Subcutaneous adipose tissue (tissue), 4 donors: ENCODE measurements around the gene CERCAM. TPM values are rescaled to one million over a fixed set of nuclear protein-coding genes. Genes with fewer than 3 reads are reported as not detected.

Experiments used
- total RNA-seq, 4 donors: library from RNA; depleted of rRNA; stranded (reverse); fragments of >200 nt; gene quantifications; one replicate each; pipeline ENCODE4 v1.1.0, GENCODE V29; 2016
- TF ChIP-seq, protein P1 (sequence below): fragments of 450-650 bp; IDR thresholded peaks from one replicate; pipeline ENCODE4 v1.5.1; 2016; ENCODE audit warnings: low read depth, mild to moderate bottlenecking, control low read depth, antibody characterized with exemption, moderate library complexity

CERCAM gene
- total RNA-seq, 4 donors from 2014 or later: 8.3 to 34.7 (median 31.4) TPM

DNA sequence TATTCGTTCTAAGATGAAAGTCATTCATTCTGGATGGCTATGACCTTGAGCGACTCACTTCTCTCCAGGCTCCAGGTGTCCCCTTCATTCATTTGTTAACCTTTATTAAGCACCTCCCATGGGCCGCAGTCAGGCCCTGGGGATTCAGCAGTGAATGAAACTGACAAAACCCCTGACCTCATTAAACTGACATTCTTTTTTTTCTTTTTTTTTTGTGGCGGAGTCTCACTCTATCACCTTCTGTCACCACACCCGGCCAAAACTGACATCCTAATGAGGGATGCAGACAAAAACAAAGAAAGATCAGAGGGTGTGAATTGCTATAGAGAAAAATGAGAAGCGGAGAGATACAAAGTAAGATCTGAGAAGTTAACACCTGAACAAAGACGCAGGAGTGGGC lies 18.6 kb downstream of the CERCAM start:
- TF ChIP-seq, protein P1, sequence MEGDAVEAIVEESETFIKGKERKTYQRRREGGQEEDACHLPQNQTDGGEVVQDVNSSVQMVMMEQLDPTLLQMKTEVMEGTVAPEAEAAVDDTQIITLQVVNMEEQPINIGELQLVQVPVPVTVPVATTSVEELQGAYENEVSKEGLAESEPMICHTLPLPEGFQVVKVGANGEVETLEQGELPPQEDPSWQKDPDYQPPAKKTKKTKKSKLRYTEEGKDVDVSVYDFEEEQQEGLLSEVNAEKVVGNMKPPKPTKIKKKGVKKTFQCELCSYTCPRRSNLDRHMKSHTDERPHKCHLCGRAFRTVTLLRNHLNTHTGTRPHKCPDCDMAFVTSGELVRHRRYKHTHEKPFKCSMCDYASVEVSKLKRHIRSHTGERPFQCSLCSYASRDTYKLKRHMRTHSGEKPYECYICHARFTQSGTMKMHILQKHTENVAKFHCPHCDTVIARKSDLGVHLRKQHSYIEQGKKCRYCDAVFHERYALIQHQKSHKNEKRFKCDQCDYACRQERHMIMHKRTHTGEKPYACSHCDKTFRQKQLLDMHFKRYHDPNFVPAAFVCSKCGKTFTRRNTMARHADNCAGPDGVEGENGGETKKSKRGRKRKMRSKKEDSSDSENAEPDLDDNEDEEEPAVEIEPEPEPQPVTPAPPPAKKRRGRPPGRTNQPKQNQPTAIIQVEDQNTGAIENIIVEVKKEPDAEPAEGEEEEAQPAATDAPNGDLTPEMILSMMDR: no peak

DNA sequence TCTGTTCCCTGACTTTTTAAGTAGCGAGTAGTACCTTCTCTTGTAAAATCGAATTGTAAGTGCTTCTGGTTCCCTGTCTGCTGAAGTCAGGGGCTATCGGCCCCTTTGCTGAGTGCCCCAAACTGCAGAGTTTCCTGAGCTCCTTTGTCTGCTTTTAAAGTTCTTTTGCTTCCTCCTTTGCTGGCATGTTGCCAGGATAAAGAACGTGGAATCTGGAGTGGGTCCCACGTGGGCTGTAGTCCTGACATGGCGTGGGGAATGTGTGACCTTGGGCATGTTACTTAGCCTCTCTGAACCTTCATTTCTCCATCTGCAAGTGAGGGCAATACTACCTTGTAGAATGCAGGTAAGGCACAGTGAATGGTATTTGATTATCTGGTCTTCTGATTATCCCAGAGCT lies 21.5 kb downstream of the CERCAM start:
- TF ChIP-seq, protein P1: no peak

DNA sequence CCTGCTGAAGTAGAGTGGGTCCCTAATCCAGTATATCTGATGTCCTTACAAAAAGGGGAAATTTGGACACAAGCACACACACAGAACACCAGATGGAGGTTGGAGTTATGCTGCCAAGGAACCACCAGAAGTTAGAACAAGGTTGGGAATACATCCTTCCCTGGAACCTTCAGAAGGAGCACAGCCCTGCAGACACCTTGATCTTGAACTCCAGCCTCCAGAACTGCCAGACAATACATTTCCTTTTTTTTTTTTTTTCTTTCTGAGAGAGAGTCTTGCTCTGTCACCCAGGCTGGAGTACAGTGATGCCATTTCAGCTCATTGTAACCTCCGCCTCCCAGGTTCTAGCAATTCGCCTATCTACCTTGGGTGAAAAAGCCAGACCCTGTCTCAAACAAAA lies 28.1 kb downstream of the CERCAM start:
- TF ChIP-seq, protein P1: no peak

DNA sequence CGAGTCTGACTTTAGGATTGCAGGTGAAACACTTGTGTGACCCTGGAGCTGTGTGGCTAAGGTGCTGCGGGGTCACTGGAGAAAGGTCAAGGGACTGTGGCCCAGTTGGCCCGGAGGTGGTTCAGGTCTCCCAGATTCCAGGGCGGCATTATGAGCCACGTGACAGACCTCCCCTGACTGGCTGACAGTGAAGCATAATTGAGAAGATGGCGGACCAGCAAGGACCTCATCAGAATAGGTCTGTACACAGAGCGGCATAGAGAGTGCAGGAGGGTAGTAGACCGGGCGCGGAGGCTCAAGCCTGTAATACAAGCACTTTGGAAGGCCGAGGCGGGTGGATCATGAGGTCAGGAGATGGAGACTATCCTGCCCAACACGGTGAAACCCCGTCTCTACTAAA lies 34.3 kb downstream of the CERCAM start:
- TF ChIP-seq, protein P1: no peak

DNA sequence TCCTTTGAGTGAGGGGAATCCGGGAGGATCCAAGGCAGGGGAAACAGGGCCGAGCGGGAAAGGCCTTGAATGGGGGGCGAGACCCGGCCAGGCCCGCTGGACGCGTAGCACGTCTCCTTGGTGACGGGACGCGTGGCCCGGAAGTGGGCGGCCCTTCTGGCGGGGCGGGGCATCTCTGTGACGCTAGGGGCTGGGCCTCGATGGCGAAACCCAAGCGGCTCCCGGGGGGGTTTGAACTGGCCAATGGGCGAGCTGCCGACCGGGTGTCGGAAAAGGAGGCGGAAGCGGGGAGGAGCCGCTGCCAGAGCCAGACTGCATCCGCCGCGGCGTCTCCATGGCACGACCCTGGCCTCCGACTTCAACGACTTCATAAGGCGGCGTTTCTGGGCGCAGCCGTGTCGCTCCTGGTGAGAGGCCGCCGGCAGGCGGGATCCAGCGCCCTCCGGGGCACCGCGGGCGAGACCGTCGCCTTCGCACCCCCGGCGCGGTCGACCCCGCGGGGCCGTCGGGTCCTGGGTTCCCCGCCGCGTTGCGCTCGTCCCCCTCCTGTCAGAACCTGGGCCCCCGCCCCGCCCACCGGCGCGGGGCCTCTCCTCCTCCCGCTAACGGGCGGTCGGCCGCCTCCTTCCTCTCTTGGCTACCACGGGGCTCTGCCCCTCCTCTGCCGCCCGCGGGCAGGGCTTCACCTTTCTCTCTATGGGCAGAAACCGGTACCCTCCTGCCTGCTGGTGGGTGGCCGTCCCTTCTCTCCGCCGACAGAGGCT lies 35.4 kb downstream of the CERCAM start, which contains the start of gene ODF2:
TSS of gene ODF2 (plus strand) at position 158 of the 764 bp plus-strand sequence. CDS start at position 244, 86 bp downstream.
- TF ChIP-seq, protein P1: no peak

DNA sequence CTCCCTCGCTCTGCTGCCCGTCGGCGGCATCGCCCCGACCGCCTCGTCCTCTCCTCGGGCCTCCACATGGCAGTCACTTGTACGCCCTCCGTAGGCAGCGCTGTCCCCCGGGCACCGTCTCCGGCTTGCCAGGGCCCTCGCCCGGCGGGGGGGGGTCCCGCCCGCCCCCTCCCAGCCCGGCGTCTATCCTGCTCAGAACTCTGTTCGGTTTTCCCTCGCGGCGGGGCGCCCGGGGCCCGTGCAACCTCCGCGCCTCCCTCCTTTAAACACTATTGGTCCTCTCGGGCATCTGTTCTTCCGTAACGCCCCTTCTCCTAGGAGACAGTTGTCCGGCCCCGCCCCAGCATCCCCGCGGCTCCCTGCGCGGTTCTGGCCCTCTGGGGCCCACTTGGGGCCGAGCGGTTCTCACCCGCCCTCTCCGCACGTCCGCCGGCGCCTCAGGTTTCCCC lies 36.0 kb downstream of the CERCAM start:
- TF ChIP-seq, protein P1: no peak

DNA sequence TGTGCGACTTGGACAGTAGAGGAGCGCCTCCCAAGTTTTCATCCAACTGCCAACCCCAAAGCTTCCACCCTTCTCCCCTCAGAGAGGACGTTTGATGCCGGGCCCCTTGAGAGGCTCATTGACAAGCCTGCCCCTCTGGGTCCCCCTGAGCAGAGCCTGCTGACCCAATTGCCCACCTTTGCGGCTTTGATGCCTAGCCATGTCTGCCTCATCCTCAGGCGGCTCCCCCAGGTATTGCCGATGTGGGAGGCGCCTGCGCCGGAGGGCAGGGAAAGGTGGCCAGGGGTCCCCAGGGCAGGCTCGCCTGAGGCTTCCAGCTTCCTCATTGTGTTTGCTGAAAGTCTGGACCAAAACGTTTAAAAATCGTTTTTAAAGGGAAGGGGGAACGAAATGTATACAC lies 36.5 kb downstream of the CERCAM start:
- TF ChIP-seq, protein P1: no peak
